GM12878 (cell line): ENCODE data around the gene DCP1A. TPM values are rescaled to one million over a fixed set of nuclear protein-coding genes. Genes with fewer than 3 reads are reported as not detected.

Source experiments
- ATAC-seq: fragments of 200-7000 bp; cut with Tn5 transposase; 3 replicates; pipeline ENCODE4 v1.9.1; 2020; ENCODE audit warnings: mild to moderate bottlenecking, moderate library complexity
- BruUV-seq: library from RNA; stranded (reverse); fragments of 400-500 nt; replicated peaks from 2 replicates; lab custom pipeline; 2021; lab: Mats Ljungman, UMichigan
- CTCF ChIA-PET: fragments of 300-600 bp; sonication (Branson Sonifier 250); formaldehyde crosslinking; extraction: SDS; loops from one replicate; lab custom pipeline; 2021; ENCODE audit warnings: inconsistent platforms; lab: Yijun Ruan, JAX
- POLR2A ChIA-PET: fragments of 350-600 bp; formaldehyde crosslinking; extraction: SDS; loops from one replicate; lab custom pipeline; 2021; ENCODE audit warnings: inconsistent platforms; lab: Charles Lee
- RAD21 ChIA-PET: fragments of 300-600 bp; sonication (Branson Sonifier 250); formaldehyde crosslinking; loops from one replicate; lab custom pipeline; 2023; ENCODE audit warnings: antibody characterized with exemption; ENCODE audit not compliant: unreplicated experiment; lab: Charles Lee
- SMC1A ChIA-PET: fragments of 300-600 bp; sonication (Branson Sonifier 250); formaldehyde crosslinking; loops from one replicate; lab custom pipeline; 2023; ENCODE audit not compliant: unreplicated experiment, uncharacterized antibody; lab: Charles Lee
- DNase-seq: peaks from one replicate; pipeline ENCODE4 v3.0.0-alpha.2; 2011; ENCODE audit warnings: low read depth, low spot score
- FAIRE-seq: peaks from 3 replicates; lab custom pipeline; 2011; peaks lifted over from hg19 to GRCh38; lab: Jason Lieb, UNC
- H2AFZ ChIP-seq: 2 replicates; pipeline ENCODE4 v1.6.0; 2011; ENCODE audit warnings: low read depth, low read length, control low read depth; ENCODE audit not compliant: control insufficient read depth
- H3K27ac ChIP-seq: 2 replicates; pipeline ENCODE4 v1.5.1; 2011; ENCODE audit warnings: control low read depth; ENCODE audit not compliant: control insufficient read depth, insufficient read depth
- H3K27me3 ChIP-seq, 2 experiments: replicated peaks in 1 of 2; 2 replicates each; pipeline versions ENCODE4 v1.6.0 to v1.6.1; 2011; ENCODE audit warnings: low read length in 1 of 2; ENCODE audit not compliant: control insufficient read depth in 2 of 2, insufficient read depth in 2 of 2
- H3K36me3 ChIP-seq, 2 experiments: 2 replicates each; pipeline ENCODE4 v1.5.1; 2011; ENCODE audit warnings: low read length in 1 of 2; ENCODE audit not compliant: control insufficient read depth in 2 of 2, insufficient read depth in 2 of 2
- H3K4me1 ChIP-seq: 2 replicates; pipeline ENCODE4 v1.6.1; 2011; ENCODE audit warnings: mild to moderate bottlenecking, low read length, moderate library complexity, mixed read lengths; ENCODE audit not compliant: control insufficient read depth, insufficient read depth
- H3K4me2 ChIP-seq: 2 replicates; pipeline ENCODE4 v1.6.0; 2011; ENCODE audit warnings: control low read depth; ENCODE audit not compliant: control insufficient read depth, insufficient read depth
- H3K4me3 ChIP-seq: fragments of 200-600 bp; sonication (generic); 2 replicates; pipeline ENCODE4 v1.5.1; 2016
- H3K79me2 ChIP-seq: 2 replicates; pipeline ENCODE4 v1.6.0; 2011; ENCODE audit warnings: low read length; ENCODE audit not compliant: control insufficient read depth, insufficient read depth
- H3K9ac ChIP-seq: 2 replicates; pipeline ENCODE4 v1.8.0; 2011; ENCODE audit warnings: low read length, control low read depth, mixed read lengths; ENCODE audit not compliant: control insufficient read depth, insufficient read depth
- H3K9me3 ChIP-seq: replicated peaks from 3 replicates; pipeline ENCODE4 v1.5.1; 2011; ENCODE audit warnings: mild to moderate bottlenecking, low read length; ENCODE audit not compliant: control insufficient read depth, insufficient read depth
- H4K20me1 ChIP-seq: 2 replicates; pipeline ENCODE4 v1.6.0; 2011; ENCODE audit not compliant: control insufficient read depth, insufficient read depth
- BACH1 ChIP-seq: fragments of 450-650 bp; IDR thresholded peaks from 2 replicates; pipeline ENCODE4 v1.6.1; 2017; ENCODE audit warnings: mild to moderate bottlenecking, borderline replicate concordance
- CREB1 ChIP-seq: IDR thresholded peaks from 2 replicates; pipeline ENCODE4 v1.6.1; 2012; ENCODE audit warnings: low read depth, mild to moderate bottlenecking, inconsistent platforms
- NFIC ChIP-seq: IDR thresholded peaks from 2 replicates; pipeline ENCODE4 v1.6.1; 2012; ENCODE audit warnings: low read depth, mild to moderate bottlenecking, inconsistent platforms, low read length, moderate library complexity
- PBX3 ChIP-seq: IDR thresholded peaks from 2 replicates; pipeline ENCODE4 v1.6.1; 2011; ENCODE audit warnings: mild to moderate bottlenecking, low read depth, low read length, moderate library complexity; ENCODE audit not compliant: insufficient replicate concordance
- POLR2AphosphoS2 ChIP-seq: IDR thresholded peaks from 2 replicates; pipeline ENCODE4 v1.6.1; 2011; ENCODE audit warnings: low read depth, mild to moderate bottlenecking, low read length, improper control_type of control experiment, moderate library complexity
- SMAD1 ChIP-seq: fragments of 450-650 bp; IDR thresholded peaks from 2 replicates; pipeline ENCODE4 v1.6.1; 2018; ENCODE audit warnings: mild to moderate bottlenecking, low read depth; ENCODE audit not compliant: partially characterized antibody
- WGBS: methylation state at CpG from one replicate; pipeline ENCODE4 v1.1.6; 2016; ENCODE audit warnings: low lambda C conversion rate; ENCODE audit not compliant: insufficient replicate concordance, insufficient coverage; ENCODE audit errors: missing lambda C conversion rate; 5-methylcytosine and 5-hydroxymethylcytosine counted together
- in situ Hi-C: fragments of 300-500 bp; cut with MboI; formaldehyde crosslinking; loops from 9 replicates; pipeline ENCODE4 v1.14.3; 2018; ENCODE audit warnings: mixed read lengths
- intact Hi-C: fragments of 100-400 bp; cut with micrococcal nuclease; formaldehyde crosslinking; loops from one replicate; pipeline ENCODE4 v1.14.2; 2022; ENCODE audit not compliant: unreplicated experiment
- polyA plus RNA-seq, 11 experiments: library from polyadenylated mRNA; depleted of rRNA in 4 of 11; unstranded in 6 of 11; stranded (reverse) in 5 of 11; fragments of >200 nt; fragmentation: Nextera tagmentation in 4 of 11; fragmentation: Illumina TruSeq in 1 of 11; extraction: Ambion mirVana in 4 of 11; extraction: Trizol in 1 of 11; gene quantifications; 1 replicate in 1 of 11; 2 replicates in 10 of 11; pipeline versions ENCODE4 v1.2.1 to v1.2.3, GENCODE V29; 2011 to 2016; ENCODE audit warnings: inconsistent platforms in 2 of 11, missing spikeins in 2 of 11, low read depth in 1 of 11
- total RNA-seq, 4 experiments: library from RNA; depleted of rRNA in 3 of 4; stranded (reverse); fragments of >200 nt in 3 of 4; fragmentation: Illumina TruSeq in 1 of 4; extraction: Trizol in 1 of 4; gene quantifications; 2 replicates each; pipeline versions ENCODE4 v1.2.1 to v1.2.3, GENCODE V29; 2013 to 2021

Gene DCP1A
- total and polyA plus RNA-seq, 10 of the 15 experiments (the other 5 are each of a cell fraction or from before 2014, with no cell fraction given) = 12.5 to 34.6 (median 16.3) TPM

GRCh38 chr3:53264718-53265117, 82.6 kb downstream of the DCP1A start (continued):
- TF ChIP-seq PBX3 (no peak), SMAD1 (no peak)

GRCh38 chr3:53263907-53264306, 83.4 kb downstream of the DCP1A start:
- no TSS peak for BruUV-seq
- Histone ChIP-seq H4K20me1 (no peaks in the 10 kb centered on the region), H3K4me3 (no peak overlapping the region), H2AFZ (no peak overlapping the region), H3K9me3 (no peaks in the 10 kb centered on the region), H3K4me2 (no peak overlapping the region), H3K27me3 (no peaks in the 10 kb centered on the region), H3K4me1 (no peaks in the 10 kb centered on the region), H3K9ac (no peak overlapping the region), H3K36me3 (no peaks in the 10 kb centered on the region), H3K27ac (no peak overlapping the region), H3K79me2 (no peaks in the 10 kb centered on the region)
- RAD21 ChIA-PET = no interaction called here
- POLR2A ChIA-PET = interaction anchor here (0.7 kb wide), 1 partner anchor 419 kb away, joined by 6 read pairs; no protein-coding TSS in a partner anchor
- SMC1A ChIA-PET = interaction anchor here (0.5 kb wide), 1 partner anchor 13 kb away, joined by 3 read pairs; no protein-coding TSS in a partner anchor
- in situ Hi-C loops = no loop called here
- CTCF ChIA-PET = no interaction called here
- 62% methylated on average over 4 of the region's 4 CpGs for WGBS
- intact Hi-C loops = no loop called here
- DNase-seq (no peak), ATAC-seq (no peak), FAIRE-seq (no peak)
- TF ChIP-seq POLR2AphosphoS2 (no peak), NFIC (no peak), CREB1 (no peak), BACH1 (no peak)
